NCI-H82 (cell line): Measurements from ENCODE around the gene MSRB3.

Experiments
- DNase-seq: peaks from one replicate; lab custom pipeline; 2025; lab: John Stamatoyannopoulos, UW

The MSRB3 gene

GRCh38 chr12:65326616-65327015 lies 48.1 kb downstream of the MSRB3 start:
- DNase-seq = no peak

- DNase-seq = no peak
Measured at GRCh38 chr12:65327207-65328076, 49.0 kb downstream of the MSRB3 start.

- no peak for DNase-seq
Measured at GRCh38 chr12:65329721-65330120, 51.2 kb downstream of the MSRB3 start.

- DNase-seq = no peak
Measured at GRCh38 chr12:65330331-65330730, 51.8 kb downstream of the MSRB3 start.

- DNase-seq = no peak
Measured at GRCh38 chr12:65331456-65331855, 53.0 kb downstream of the MSRB3 start.

- DNase-seq = no peak
Measured at GRCh38 chr12:65333649-65334048, 55.2 kb downstream of the MSRB3 start.

GRCh38 chr12:65334521-65334920 lies 56.0 kb downstream of the MSRB3 start:
- no peak for DNase-seq

GRCh38 chr12:65335021-65335714 lies 56.7 kb downstream of the MSRB3 start:
- DNase-seq = no peak

- DNase-seq = no peak
Measured at GRCh38 chr12:65335981-65336380, 57.5 kb downstream of the MSRB3 start.

GRCh38 chr12:65339161-65339560 lies 60.7 kb downstream of the MSRB3 start:
- DNase-seq = no peak

GRCh38 chr12:65343230-65343629 lies 64.7 kb downstream of the MSRB3 start:
- DNase-seq = no peak

- peak; percentile 18 for DNase-seq
Measured at GRCh38 chr12:65343801-65344200, 65.3 kb downstream of the MSRB3 start.

- no peak for DNase-seq
Measured at GRCh38 chr12:65355461-65355860, 77.0 kb downstream of the MSRB3 start.

- no peak for DNase-seq
Measured at GRCh38 chr12:65362234-65363031, 84.0 kb downstream of the MSRB3 start.

- no peak for DNase-seq
Measured at GRCh38 chr12:65364046-65364445, 85.6 kb downstream of the MSRB3 start.

- DNase-seq = no peak
Measured at GRCh38 chr12:65367396-65367795, 88.9 kb downstream of the MSRB3 start.

GRCh38 chr12:65368055-65368454 lies 89.6 kb downstream of the MSRB3 start:
- DNase-seq = peak; percentile 14

- no peak for DNase-seq
Measured at GRCh38 chr12:65372574-65372973, 94.1 kb downstream of the MSRB3 start.

GRCh38 chr12:65384240-65384639 lies 105.8 kb downstream of the MSRB3 start:
- no peak for DNase-seq

GRCh38 chr12:65387396-65387795 lies 108.9 kb downstream of the MSRB3 start:
- no peak for DNase-seq

GRCh38 chr12:65389436-65389835 lies 111.0 kb downstream of the MSRB3 start:
- DNase-seq = peak; percentile 77

GRCh38 chr12:65391711-65392110 lies 113.2 kb downstream of the MSRB3 start:
- no peak for DNase-seq

- DNase-seq = no peak
Measured at GRCh38 chr12:65392491-65392890, 114.0 kb downstream of the MSRB3 start.
